ENCODE results near the gene UFC1. TPM values are rescaled to one million over a fixed set of nuclear protein-coding genes. Genes with fewer than 3 reads are reported as not detected.
A peak's percentile ranks its signal among the peaks of the same experiment; 100 is the strongest.

The UFC1 gene
- total RNA-seq, 1 donor from 2014 or later, result 91.0 TPM

- Histone ChIP-seq H3K4me2 (ENCODE audit: low read length) (peak overlapping the region; percentile 87), H3K27ac (ENCODE audit: low read depth, low read length) (peak overlapping the region; percentile 90), H3K9me3 (ENCODE audit: insufficient read depth, low read depth, low read length) (no peaks in the 10 kb centered on the region), H3K27me3 (ENCODE audit: insufficient read depth, low read length) (no peaks in the 10 kb centered on the region), H3K36me3 (ENCODE audit: insufficient read depth, low read length) (peaks cover 11% of the 10 kb centered on the region), H3K9ac (ENCODE audit: low read length) (peak overlapping the region; percentile 92), H3K4me3 (ENCODE audit: insufficient read depth, low read depth, low read length) (peak overlapping the region; percentile 94), H3K4me1 (ENCODE audit: insufficient read depth, low read length) (peaks cover 36% of the 10 kb centered on the region), H3K79me2 (ENCODE audit: insufficient read depth, low read length) (peaks cover 31% of the 10 kb centered on the region), H4K20me1 (ENCODE audit: insufficient read depth, low read length) (peaks cover 2% of the 10 kb centered on the region), H2AFZ (ENCODE audit: low read depth, low read length) (peak overlapping the region; percentile 75)
- Mint-ChIP-seq H3K9me3 (ENCODE audit: unreplicated experiment) (no peaks in the 10 kb centered on the region), H3K36me3 (ENCODE audit: low read depth, unreplicated experiment) (no peaks in the 10 kb centered on the region), H3K4me3 (ENCODE audit: unreplicated experiment) (peak overlapping the region; percentile 94), H3K4me1 (ENCODE audit: low read depth, unreplicated experiment) (peaks cover 30% of the 10 kb centered on the region), H3K27me3 (ENCODE audit: low read depth, unreplicated experiment) (no peaks in the 10 kb centered on the region), H3K27ac (ENCODE audit: unreplicated experiment) (peak overlapping the region; percentile 95)
- no peak for FAIRE-seq
- TF ChIP-seq CTCF (IDR thresholded peaks at IDR 0.05; ENCODE audit: insufficient read depth, low read depth, low read length) (no peak), EZH2 (IDR thresholded peaks at IDR 0.05; ENCODE audit: insufficient read depth, low read length) (no peak)
- DNase-seq (ENCODE audit: low read depth), result no peak
These were observed 47.4 kb downstream of the UFC1 start for GRCh38 chr1:161200992-161201835.

- Mint-ChIP-seq H3K9me3 (ENCODE audit: unreplicated experiment) (no peaks in the 10 kb centered on the region), H3K27me3 (ENCODE audit: low read depth, unreplicated experiment) (no peaks in the 10 kb centered on the region), H3K27ac (ENCODE audit: unreplicated experiment) (peak within 1 kb of the TSS; percentile 95), H3K4me1 (ENCODE audit: low read depth, unreplicated experiment) (peaks cover 27% of the 10 kb centered on the region), H3K36me3 (ENCODE audit: low read depth, unreplicated experiment) (peaks cover 2% of the 10 kb centered on the region), H3K4me3 (ENCODE audit: unreplicated experiment) (peak within 1 kb of the TSS; percentile 94)
- DNase-seq (ENCODE audit: low read depth) (peak; percentile 98), FAIRE-seq (peak; percentile 59)
- Histone ChIP-seq H3K27me3 (ENCODE audit: insufficient read depth, low read length) (no peaks in the 10 kb centered on the region), H3K9ac (ENCODE audit: low read length) (peak within 1 kb of the TSS; percentile 92), H3K9me3 (ENCODE audit: insufficient read depth, low read depth, low read length) (no peaks in the 10 kb centered on the region), H4K20me1 (ENCODE audit: insufficient read depth, low read length) (peaks cover 5% of the 10 kb centered on the region), H3K4me1 (ENCODE audit: insufficient read depth, low read length) (peaks cover 36% of the 10 kb centered on the region), H2AFZ (ENCODE audit: low read depth, low read length) (peak within 1 kb of the TSS; percentile 83), H3K27ac (ENCODE audit: low read depth, low read length) (peak within 1 kb of the TSS; percentile 90), H3K4me3 (ENCODE audit: insufficient read depth, low read depth, low read length) (peak within 1 kb of the TSS; percentile 94), H3K4me2 (ENCODE audit: low read length) (peak within 1 kb of the TSS; percentile 87), H3K79me2 (ENCODE audit: insufficient read depth, low read length) (peaks cover 31% of the 10 kb centered on the region), H3K36me3 (ENCODE audit: insufficient read depth, low read length) (peaks cover 18% of the 10 kb centered on the region)
- TF ChIP-seq EZH2 (IDR thresholded peaks at IDR 0.05; ENCODE audit: insufficient read depth, low read length) (no peak), CTCF (IDR thresholded peaks at IDR 0.05; ENCODE audit: insufficient read depth, low read depth, low read length) (peak; percentile 30)
These were observed 48.3 kb downstream of the UFC1 start, which contains the start of gene NDUFS2 for GRCh38 chr1:161201836-161202712. Gene NDUFS2, plus strand, starts transcription at chr1:161202367. Its CDS starts 19 bp downstream, at chr1:161202386.
